ENCODE results near the gene CCND1.

Gene CCND1

GRCh38 chr11:69654001-69654659, 13.2 kb downstream of the CCND1 start:
- DNase-seq (ENCODE audit: low read depth): no peak

GRCh38 chr11:69654660-69655478, 13.9 kb downstream of the CCND1 start:
- no peak for DNase-seq (ENCODE audit: low read depth)

- DNase-seq (ENCODE audit: low read depth): no peak
Observed at GRCh38 chr11:69655479-69656428, 14.8 kb downstream of the CCND1 start.

GRCh38 chr11:69656536-69657455, 15.8 kb downstream of the CCND1 start:
- DNase-seq (ENCODE audit: low read depth): no peak

- DNase-seq (ENCODE audit: low read depth): no peak
Observed at GRCh38 chr11:69657456-69657910, 16.5 kb downstream of the CCND1 start.

- DNase-seq (ENCODE audit: low read depth): no peak
Observed at GRCh38 chr11:69657911-69658625, 17.1 kb downstream of the CCND1 start.

GRCh38 chr11:69658626-69659450, 17.9 kb downstream of the CCND1 start:
- DNase-seq (ENCODE audit: low read depth): no peak

GRCh38 chr11:69659591-69659990, 18.6 kb downstream of the CCND1 start:
- no peak for DNase-seq (ENCODE audit: low read depth)

GRCh38 chr11:69660001-69660500, 19.1 kb downstream of the CCND1 start:
- DNase-seq (ENCODE audit: low read depth): no peak

GRCh38 chr11:69661413-69661715, 20.4 kb downstream of the CCND1 start:
- no peak for DNase-seq (ENCODE audit: low read depth)

GRCh38 chr11:69662021-69662698, 21.2 kb downstream of the CCND1 start:
- DNase-seq (ENCODE audit: low read depth): no peak

GRCh38 chr11:69662806-69663205, 21.9 kb downstream of the CCND1 start:
- no peak for DNase-seq (ENCODE audit: low read depth)

- DNase-seq (ENCODE audit: low read depth): no peak
Observed at GRCh38 chr11:69663326-69663725, 22.4 kb downstream of the CCND1 start.

- DNase-seq (ENCODE audit: low read depth): no peak
Observed at GRCh38 chr11:69664103-69664775, 23.3 kb downstream of the CCND1 start.

GRCh38 chr11:69664901-69665300, 23.9 kb downstream of the CCND1 start:
- no peak for DNase-seq (ENCODE audit: low read depth)

- no peak for DNase-seq (ENCODE audit: low read depth)
Observed at GRCh38 chr11:69665669-69666068, 24.7 kb downstream of the CCND1 start.

- DNase-seq (ENCODE audit: low read depth): no peak
Observed at GRCh38 chr11:69666261-69666660, 25.3 kb downstream of the CCND1 start.

- DNase-seq (ENCODE audit: low read depth): no peak
Observed at GRCh38 chr11:69666752-69667536, 26.0 kb downstream of the CCND1 start.
